Measurements from ENCODE around the gene USH1G. TPM values are rescaled to one million over a fixed set of nuclear protein-coding genes. Genes with fewer than 3 reads are reported as not detected.

USH1G gene
- 1 to 10 TPM in 1 of 2 donors, not detected in 1; 1.1 TPM for total RNA-seq

GRCh38 chr17:74922694-74923537, at the start of gene USH1G:
Gene USH1G, minus strand, starts transcription at chr17:74923255. Its CDS starts 182 bp downstream, at chr17:74923073.
- intact Hi-C loops (cut with DNase I), result no loop called here
- TF ChIP-seq, protein P1, sequence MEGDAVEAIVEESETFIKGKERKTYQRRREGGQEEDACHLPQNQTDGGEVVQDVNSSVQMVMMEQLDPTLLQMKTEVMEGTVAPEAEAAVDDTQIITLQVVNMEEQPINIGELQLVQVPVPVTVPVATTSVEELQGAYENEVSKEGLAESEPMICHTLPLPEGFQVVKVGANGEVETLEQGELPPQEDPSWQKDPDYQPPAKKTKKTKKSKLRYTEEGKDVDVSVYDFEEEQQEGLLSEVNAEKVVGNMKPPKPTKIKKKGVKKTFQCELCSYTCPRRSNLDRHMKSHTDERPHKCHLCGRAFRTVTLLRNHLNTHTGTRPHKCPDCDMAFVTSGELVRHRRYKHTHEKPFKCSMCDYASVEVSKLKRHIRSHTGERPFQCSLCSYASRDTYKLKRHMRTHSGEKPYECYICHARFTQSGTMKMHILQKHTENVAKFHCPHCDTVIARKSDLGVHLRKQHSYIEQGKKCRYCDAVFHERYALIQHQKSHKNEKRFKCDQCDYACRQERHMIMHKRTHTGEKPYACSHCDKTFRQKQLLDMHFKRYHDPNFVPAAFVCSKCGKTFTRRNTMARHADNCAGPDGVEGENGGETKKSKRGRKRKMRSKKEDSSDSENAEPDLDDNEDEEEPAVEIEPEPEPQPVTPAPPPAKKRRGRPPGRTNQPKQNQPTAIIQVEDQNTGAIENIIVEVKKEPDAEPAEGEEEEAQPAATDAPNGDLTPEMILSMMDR (IDR thresholded peaks at IDR 0.05), result no peak
- TF ChIP-seq POLR2AphosphoS5 (IDR thresholded peaks at IDR 0.05) (no peak), POLR2A (IDR thresholded peaks at IDR 0.05) (no peak)
- H3K27ac ChIP-seq, result no peak within 1 kb of the TSS
- 9% methylated on average over 38 of the region's 57 CpGs for WGBS
- peaks cover 7% of the 10 kb centered on the region for H3K4me1 ChIP-seq (replicated peaks)
- H3K36me3 ChIP-seq, result no peaks in the 10 kb centered on the region
- no peaks in the 10 kb centered on the region for H3K9me3 ChIP-seq
- peaks cover 22% of the 10 kb centered on the region for H3K27me3 ChIP-seq (replicated peaks; ENCODE audit: insufficient read depth)
- H3K4me3 ChIP-seq, result peak within 1 kb of the TSS; percentile 15 to 27
- DNase-seq (ENCODE audit: low spot score), result no peak

DNA sequence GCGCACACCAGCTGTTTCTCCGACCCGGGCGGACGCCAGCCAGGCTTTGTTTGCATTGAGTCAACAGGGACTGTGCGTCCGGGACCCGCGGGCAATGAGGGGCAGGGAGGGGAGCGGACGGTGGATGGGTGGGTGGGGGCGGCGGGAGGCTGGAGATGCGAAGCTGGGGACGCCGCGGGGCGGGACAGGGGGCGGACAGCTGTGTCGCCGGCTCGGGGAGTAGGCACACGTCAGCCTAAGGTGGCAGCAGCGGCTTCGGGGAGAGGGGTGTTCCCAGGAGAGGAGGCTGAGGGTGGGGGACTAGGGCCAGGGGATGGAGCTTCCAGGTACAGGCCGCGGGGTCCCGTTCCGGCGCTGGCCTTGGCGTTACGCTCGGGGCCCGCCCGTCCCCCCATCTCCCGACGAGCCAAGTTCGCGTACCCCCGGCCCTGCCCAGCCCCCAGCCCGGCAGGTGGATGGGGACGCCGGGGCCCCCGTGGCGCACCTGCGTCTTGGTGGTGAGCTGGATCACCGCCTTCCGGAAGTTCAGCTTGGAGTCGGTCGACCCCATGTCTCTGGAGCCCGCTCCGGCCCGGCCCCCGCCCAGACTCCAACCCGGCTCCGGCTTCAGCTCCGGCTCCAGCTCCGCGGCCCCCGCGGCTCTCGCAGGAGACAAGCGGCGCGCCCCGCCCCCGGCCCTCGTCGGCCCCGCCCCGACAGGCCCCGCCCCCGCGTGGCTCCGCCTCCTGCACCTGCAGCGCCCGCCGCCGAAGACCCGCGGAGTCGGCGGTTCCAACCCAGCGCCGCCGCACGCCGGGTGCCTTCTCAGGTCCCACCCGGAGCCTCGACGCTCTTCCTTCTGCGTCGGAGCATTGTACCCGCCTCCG, 49.3 kb upstream of the USH1G start, which contains the start of gene HID1:
Gene HID1, minus strand, starts transcription at position 653 of the 866 bp plus-strand sequence. Its CDS starts 103 bp downstream, at position 550.
- WGBS, result 2% methylated on average over 70 of the region's 95 CpGs
- intact Hi-C loops (cut with DNase I), result no loop called here
- Histone ChIP-seq H3K9me3 (no peaks in the 10 kb centered on the region), H3K27me3 (replicated peaks; ENCODE audit: insufficient read depth) (no peaks in the 10 kb centered on the region), H3K27ac (peak within 1 kb of the TSS; percentile 74 to 78), H3K36me3 (no peaks in the 10 kb centered on the region), H3K4me3 (peak within 1 kb of the TSS; percentile 60 to 65), H3K4me1 (replicated peaks) (peaks cover 6% of the 10 kb centered on the region)
- TF ChIP-seq POLR2A (IDR thresholded peaks at IDR 0.05) (peak; percentile 57), POLR2AphosphoS5 (IDR thresholded peaks at IDR 0.05) (peak; percentile 32)
- TF ChIP-seq, protein P1 (IDR thresholded peaks at IDR 0.05), result peak in 1 of 4 experiments; percentile 3
- peak; percentile 70 for DNase-seq (ENCODE audit: low spot score)

DNA sequence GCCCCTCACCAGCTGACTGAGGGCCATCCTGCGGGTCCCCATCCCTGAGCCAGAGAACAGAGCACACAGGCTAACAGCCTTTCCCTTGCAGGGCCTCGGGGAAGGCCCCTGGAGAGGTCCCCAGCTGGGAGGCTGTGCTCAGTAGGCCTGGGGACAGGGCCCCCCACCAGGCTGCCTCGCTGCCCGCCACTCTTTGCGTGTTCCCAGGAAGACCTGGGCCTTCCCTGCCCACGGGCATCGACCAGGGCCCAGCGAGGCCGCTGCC, 48.7 kb upstream of the USH1G start:
- no peaks in the 10 kb centered on the region for H3K27me3 ChIP-seq (replicated peaks; ENCODE audit: insufficient read depth)
- 33% methylated on average over 9 of the region's 9 CpGs for WGBS
- H3K27ac ChIP-seq, result peak overlapping the region; percentile 74 to 78
- no peaks in the 10 kb centered on the region for H3K9me3 ChIP-seq
- H3K4me3 ChIP-seq, result peak overlapping the region; percentile 60 to 65
- no peaks in the 10 kb centered on the region for H3K36me3 ChIP-seq
- TF ChIP-seq POLR2A (IDR thresholded peaks at IDR 0.05) (peak; percentile 29), POLR2AphosphoS5 (IDR thresholded peaks at IDR 0.05) (no peak)
- intact Hi-C loops (cut with DNase I), result no loop called here
- H3K4me1 ChIP-seq (replicated peaks), result peaks cover 6% of the 10 kb centered on the region
- DNase-seq (ENCODE audit: low spot score), result no peak

- WGBS, result 86% methylated on average over 8 of the region's 8 CpGs
- Histone ChIP-seq H3K27ac (peak overlapping the region; percentile 74 to 78), H3K27me3 (replicated peaks; ENCODE audit: insufficient read depth) (no peaks in the 10 kb centered on the region), H3K4me1 (replicated peaks) (peaks cover 6% of the 10 kb centered on the region), H3K36me3 (no peaks in the 10 kb centered on the region), H3K9me3 (no peaks in the 10 kb centered on the region), H3K4me3 (peak overlapping the region; percentile 60 to 65)
- intact Hi-C loops (cut with DNase I), result no loop called here
- no peak for TF ChIP-seq POLR2A (IDR thresholded peaks at IDR 0.05)
- TF ChIP-seq, protein P1 (IDR thresholded peaks at IDR 0.05), result no peak
- no peak for TF ChIP-seq POLR2AphosphoS5 (IDR thresholded peaks at IDR 0.05)
- no peak for DNase-seq (ENCODE audit: low spot score)
These were observed 48.2 kb upstream of the USH1G start for GRCh38 chr17:74971069-74971841.
